H1 (cell line): Measurements from ENCODE around the gene CLIC3. TPM values are rescaled to one million over a fixed set of nuclear protein-coding genes. Genes with fewer than 3 reads are reported as not detected.

Experiments
- CTCF ChIA-PET: fragments of 300-600 bp; sonication (Branson Sonifier 250); formaldehyde crosslinking; loops from one replicate; lab custom pipeline; 2021; ENCODE audit not compliant: partially characterized antibody; lab: Charles Lee
- POLR2A ChIA-PET: fragments of 300-600 bp; sonication (Branson Sonifier 250); formaldehyde crosslinking; loops from one replicate; lab custom pipeline; 2021; ENCODE audit warnings: inconsistent platforms; ENCODE audit not compliant: partially characterized antibody; lab: Charles Lee
- DNase-seq, 2 experiments: peaks; one replicate each; pipeline versions ENCODE4 v3.0.0 to v3.0.0-alpha.2; 2010 to 2022; ENCODE audit warnings: low spot score in 2 of 2, low read depth in 1 of 2, mixed read lengths in 1 of 2
- FAIRE-seq: peaks from 2 replicates; lab custom pipeline; 2011; peaks lifted over from hg19 to GRCh38; lab: Jason Lieb, UNC
- H2AFZ ChIP-seq: 2 replicates; pipeline ENCODE4 v1.8.1; 2012; ENCODE audit warnings: low read length, inconsistent platforms
- H2AK5ac ChIP-seq: 2 replicates; pipeline ENCODE4 v1.6.1; 2013; ENCODE audit warnings: low read depth, low read length
- H2BK120ac ChIP-seq: replicated peaks from 2 replicates; pipeline ENCODE3; 2013; ENCODE audit warnings: low read depth, low read length, inconsistent platforms
- H2BK12ac ChIP-seq: 2 replicates; pipeline ENCODE4 v1.6.1; 2013; ENCODE audit warnings: low read depth, low read length
- H2BK15ac ChIP-seq: 2 replicates; pipeline ENCODE4 v1.6.1; 2013; ENCODE audit warnings: low read length
- H2BK20ac ChIP-seq: 2 replicates; pipeline ENCODE4 v1.6.1; 2013; ENCODE audit warnings: low read length
- H2BK5ac ChIP-seq: 2 replicates; pipeline ENCODE4 v1.6.1; 2013; ENCODE audit warnings: low read depth, low read length
- H3K14ac ChIP-seq: 2 replicates; pipeline ENCODE4 v1.6.1; 2013; ENCODE audit warnings: inconsistent platforms; ENCODE audit not compliant: insufficient read length
- H3K18ac ChIP-seq: 2 replicates; pipeline ENCODE4 v1.6.1; 2013; ENCODE audit warnings: low read length; ENCODE audit errors: extremely low read depth
- H3K23ac ChIP-seq: 2 replicates; pipeline ENCODE4 v1.6.1; 2013; ENCODE audit warnings: inconsistent platforms; ENCODE audit not compliant: insufficient read length
- H3K23me2 ChIP-seq: 2 replicates; pipeline ENCODE4 v1.6.1; 2013; ENCODE audit warnings: low read depth, low read length
- H3K27ac ChIP-seq: 2 replicates; pipeline ENCODE4 v1.6.1; 2011; ENCODE audit warnings: low read depth, low read length, inconsistent platforms
- H3K27me3 ChIP-seq, 4 experiments: replicated peaks in 1 of 4; 1 replicate in 1 of 4; 2 replicates in 3 of 4; pipeline versions ENCODE4 v1.6.1 to v1.8.1; 2011 to 2013; ENCODE audit warnings: low read length in 3 of 4, mild to moderate bottlenecking in 3 of 4, inconsistent platforms in 2 of 4, mixed read lengths in 2 of 4, moderate library complexity in 1 of 4; ENCODE audit not compliant: control insufficient read depth in 3 of 4, insufficient read depth in 3 of 4; ENCODE audit errors: extremely low read depth in 1 of 4
- H3K36me3 ChIP-seq, 4 experiments: 2 replicates each; pipeline versions ENCODE4 v1.6.1 to v1.8.1; 2011 to 2013; ENCODE audit warnings: mild to moderate bottlenecking in 4 of 4, low read length in 3 of 4, moderate library complexity in 2 of 4, control low read depth in 1 of 4, inconsistent platforms in 1 of 4; ENCODE audit not compliant: insufficient read depth in 4 of 4, control insufficient read depth in 2 of 4
- H3K4ac ChIP-seq: replicated peaks from 2 replicates; pipeline ENCODE3; 2013; ENCODE audit warnings: low read length, low read depth, mixed read lengths, inconsistent platforms; ENCODE audit not compliant: insufficient read length
- H3K4me1 ChIP-seq, 4 experiments: replicated peaks in 1 of 4; 1 replicate in 1 of 4; 2 replicates in 3 of 4; pipeline versions ENCODE4 v1.6.1 to v1.8.1; 2011 to 2013; ENCODE audit warnings: low read length in 3 of 4, inconsistent platforms in 2 of 4, mixed read lengths in 1 of 4; ENCODE audit not compliant: insufficient read depth in 4 of 4, control insufficient read depth in 3 of 4
- H3K4me2 ChIP-seq, 2 experiments: 2 replicates each; pipeline versions ENCODE4 v1.6.1 to v1.8.1; 2011 to 2013; ENCODE audit warnings: low read depth in 2 of 2, low read length in 2 of 2, control low read depth in 1 of 2, inconsistent platforms in 1 of 2, mild to moderate bottlenecking in 1 of 2; ENCODE audit not compliant: insufficient read depth in 1 of 2
- H3K4me3 ChIP-seq, 4 experiments: fragments of 200-600, 300-600 bp in 1 of 4; sonication (generic), shearing (Covaris generic), sonication (Bioruptor Twin) in 1 of 4; 2 replicates each; pipeline versions ENCODE4 v1.5.1 to v1.8.1; 2011 to 2016; ENCODE audit warnings: low read length in 4 of 4, low read depth in 3 of 4, control low read depth in 2 of 4, inconsistent platforms in 2 of 4, mild to moderate bottlenecking in 2 of 4, mixed read lengths in 1 of 4, moderate library complexity in 1 of 4; ENCODE audit not compliant: insufficient read depth in 2 of 4; ENCODE audit errors: extremely low read depth in 1 of 4
- H3K56ac ChIP-seq: replicated peaks from 2 replicates; pipeline ENCODE3; 2013; ENCODE audit warnings: low read depth, mild to moderate bottlenecking, mixed read lengths, low read length, inconsistent platforms; ENCODE audit not compliant: insufficient read length
- H3K79me1 ChIP-seq: 2 replicates; pipeline ENCODE4 v1.6.1; 2013; ENCODE audit warnings: low read depth, low read length, control low read depth
- H3K79me2 ChIP-seq, 2 experiments: 2 replicates each; pipeline versions ENCODE4 v1.6.1 to v1.8.1; 2012 to 2013; ENCODE audit warnings: low read length in 2 of 2, mild to moderate bottlenecking in 2 of 2, inconsistent platforms in 1 of 2; ENCODE audit not compliant: insufficient read depth in 2 of 2, control insufficient read depth in 1 of 2
- H3K9ac ChIP-seq, 4 experiments: replicated peaks in 1 of 4; 1 replicate in 1 of 4; 2 replicates in 3 of 4; pipeline versions ENCODE4 v1.6.1 to v1.8.1; 2011 to 2013; ENCODE audit warnings: low read depth in 3 of 4, low read length in 3 of 4, control low read depth in 2 of 4, mild to moderate bottlenecking in 2 of 4, moderate library complexity in 2 of 4, inconsistent platforms in 1 of 4; ENCODE audit errors: extremely low read depth in 1 of 4
- H3K9me3 ChIP-seq, 2 experiments: 2 replicates each; pipeline versions ENCODE4 v1.6.1 to v1.8.1; 2012 to 2013; ENCODE audit warnings: mild to moderate bottlenecking in 2 of 2, moderate library complexity in 2 of 2, control low read depth in 1 of 2, inconsistent platforms in 1 of 2, low read depth in 1 of 2, low read length in 1 of 2, mixed read lengths in 1 of 2; ENCODE audit not compliant: insufficient read depth in 2 of 2
- H4K20me1 ChIP-seq, 2 experiments: replicated peaks in 1 of 2; 2 replicates each; pipeline versions ENCODE3 to v1.8.1; 2011 to 2013; ENCODE audit warnings: inconsistent platforms in 2 of 2, low read length in 2 of 2, mild to moderate bottlenecking in 1 of 2; ENCODE audit not compliant: insufficient read depth in 2 of 2, control insufficient read depth in 1 of 2
- H4K5ac ChIP-seq: 2 replicates; pipeline ENCODE4 v1.6.1; 2013; ENCODE audit warnings: low read length, low read depth, mixed read lengths, inconsistent platforms; ENCODE audit not compliant: insufficient read length
- H4K8ac ChIP-seq: 2 replicates; pipeline ENCODE4 v1.8.0; 2013; ENCODE audit warnings: mild to moderate bottlenecking, moderate library complexity, low read length, inconsistent platforms; ENCODE audit not compliant: insufficient read depth; ENCODE audit errors: extremely low read depth
- H4K91ac ChIP-seq: replicated peaks from 2 replicates; pipeline ENCODE3; 2013; ENCODE audit warnings: low read length, mixed read lengths, inconsistent platforms; ENCODE audit not compliant: insufficient read length
- PHF8 ChIP-seq: fragments of 200-600 bp; sonication (generic); conservative IDR thresholded peaks from 2 replicates; pipeline ENCODE4 v1.7.1; 2012; ENCODE audit warnings: low read depth, mild to moderate bottlenecking, inconsistent platforms, low read length, moderate library complexity
- WGBS, 2 experiments: shearing (Covaris generic) in 1 of 2; methylation state at CpG; one replicate each; pipeline versions ENCODE4 v1.1.6 to v1.1.7; 2013 to 2015; ENCODE audit warnings: low lambda C conversion rate in 2 of 2, mixed read lengths in 2 of 2, inconsistent platforms in 1 of 2, low coverage in 1 of 2, missing lambda C conversion rate in 1 of 2; ENCODE audit not compliant: insufficient replicate concordance in 2 of 2, insufficient coverage in 1 of 2, insufficient read length in 1 of 2; ENCODE audit errors: extremely low coverage in 1 of 2, missing lambda C conversion rate in 1 of 2; 5-methylcytosine and 5-hydroxymethylcytosine counted together
- polyA plus RNA-seq, 7 experiments: library from polyadenylated mRNA; depleted of rRNA in 3 of 7; stranded (reverse) in 5 of 7; unstranded in 2 of 7; fragments of >200 nt in 5 of 7; fragments of 200-250 nt in 2 of 7; gene quantifications; 1 replicate in 5 of 7; 2 replicates in 1 of 7; 4 replicates in 1 of 7; pipeline versions ENCODE4 v1.2.1 to v1.2.3, GENCODE V29; 2011 to 2013; ENCODE audit warnings: missing spikeins in 2 of 7, mixed read lengths in 2 of 7
- total RNA-seq: library from RNA; stranded (reverse); fragmentation: NEBNext Ultra II Directional; extraction: Animal tissue kit (Norgen Biotek cat#: 25700); gene quantifications from 2 replicates; pipeline ENCODE4 v1.2.1, GENCODE V29; 2021

CLIC3 gene
- total and polyA plus RNA-seq, 2 of the 8 experiments (the other 6 are each of a cell fraction or from before 2014, with no cell fraction given) = 0.12 TPM; not detected in 1

GRCh38 chr9:137030538-137031527 is 34.5 kb upstream of the CLIC3 start:
- no peak overlapping the region for H3K23ac ChIP-seq
- no peak overlapping the region for H2AK5ac ChIP-seq
- no peak overlapping the region for H3K27ac ChIP-seq
- no peak overlapping the region for H2BK5ac ChIP-seq
- ChIA-PET CTCF (interaction anchor here (1.2 to 8.5 kb wide), 21 partner anchors 11 to 248 kb away, joined by 3 to 110 read pairs (median 10); partner anchors contain the start of genes AJM1, C8G, CLIC3 and LCNL1), POLR2A (interaction anchor here (1.9 to 2.1 kb wide), 2 partner anchors 14 kb away, joined by 4 to 5 read pairs; no protein-coding TSS in a partner anchor)
- no peak for FAIRE-seq
- H3K18ac ChIP-seq = no peak overlapping the region
- no peak overlapping the region for H2BK15ac ChIP-seq
- no peak overlapping the region for H4K5ac ChIP-seq
- no peak for DNase-seq
- no peak overlapping the region; the same call in 1 of the 2 replicates for H4K8ac ChIP-seq
- no peak overlapping the region for H3K4me3 ChIP-seq
- no peak overlapping the region for H3K4ac ChIP-seq
- no peaks in the 10 kb centered on the region for H3K79me1 ChIP-seq
- no peak overlapping the region for H3K56ac ChIP-seq
- H4K20me1 ChIP-seq = peaks cover 1 to 2% of the 10 kb centered on the region in 2 experiments
- no peak overlapping the region for H3K14ac ChIP-seq
- no peak overlapping the region for H3K9ac ChIP-seq
- no peak overlapping the region; the same call in 1 of the 2 replicates for H2BK12ac ChIP-seq
- H2BK120ac ChIP-seq = no peak overlapping the region
- H3K4me1 ChIP-seq = peaks cover 0 to 11% (median 2%) of the 10 kb centered on the region in 4 experiments; a peak in 5 of 7 replicates
- H2AFZ ChIP-seq = no peak overlapping the region
- peaks cover 1 to 27% (median 15%) of the 10 kb centered on the region in 4 experiments; a peak in 6 of 7 replicates for H3K27me3 ChIP-seq
- no peak overlapping the region for H3K4me2 ChIP-seq
- no peaks in the 10 kb centered on the region for H3K9me3 ChIP-seq
- H3K23me2 ChIP-seq = peaks cover 4% of the 10 kb centered on the region; the same call in 1 of the 2 replicates
- no peaks in the 10 kb centered on the region for H3K79me2 ChIP-seq
- WGBS, 2 experiments = 95% methylated on average over 64 of the region's 65 CpGs; no CpG with 5 or more reads in 1 of the 2 experiments
- H2BK20ac ChIP-seq = no peak overlapping the region
- no peak overlapping the region for H4K91ac ChIP-seq
- no peaks in the 10 kb centered on the region for H3K36me3 ChIP-seq
- TF ChIP-seq PHF8 = no peak
